Astrocyte of the cerebellum (primary cell): ENCODE results near the gene CPEB3.
A peak's percentile ranks its signal among the peaks of the same experiment; 100 is the strongest.

Experiments used
- DNase-seq: peaks from one replicate; pipeline ENCODE4 v3.0.0-alpha.2; 2011; ENCODE audit warnings: low read depth
- H3K4me3 ChIP-seq: 2 replicates; pipeline ENCODE4 v1.5.1; 2011; ENCODE audit warnings: mild to moderate bottlenecking, low read depth, low read length, moderate library complexity
- in situ Hi-C: cut with HindIII; loops from 2 replicates; pipeline ENCODE4 v1.10.0; 2017; ENCODE audit warnings: low sequenced_read_pairs
- TF ChIP-seq, protein P1 (sequence below): IDR thresholded peaks from 2 replicates; pipeline ENCODE4 v1.5.1; 2012; ENCODE audit warnings: low read length, low read depth, moderate library complexity, mild to moderate bottlenecking; ENCODE audit errors: missing control alignments

Gene CPEB3

DNA sequence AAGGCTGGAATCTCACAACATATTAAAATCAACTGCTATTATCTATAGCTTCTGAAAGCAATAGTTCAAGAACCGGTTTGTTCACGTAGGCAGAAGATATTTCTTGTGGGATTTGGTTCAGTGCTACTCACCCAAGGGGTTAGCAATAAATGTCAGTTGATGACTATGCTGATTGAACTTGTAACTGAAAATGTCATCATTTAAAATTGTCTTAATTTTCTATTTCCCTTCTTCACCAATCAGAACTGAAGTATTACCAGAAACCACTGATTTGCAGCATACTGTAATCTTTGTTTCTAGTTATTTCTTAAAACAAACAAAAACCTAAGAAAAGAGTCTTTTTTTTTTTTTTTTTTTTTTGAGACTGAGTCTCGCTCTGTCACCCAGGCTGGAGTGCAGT, 46.1 kb downstream of the CPEB3 start:
- TF ChIP-seq, protein P1, sequence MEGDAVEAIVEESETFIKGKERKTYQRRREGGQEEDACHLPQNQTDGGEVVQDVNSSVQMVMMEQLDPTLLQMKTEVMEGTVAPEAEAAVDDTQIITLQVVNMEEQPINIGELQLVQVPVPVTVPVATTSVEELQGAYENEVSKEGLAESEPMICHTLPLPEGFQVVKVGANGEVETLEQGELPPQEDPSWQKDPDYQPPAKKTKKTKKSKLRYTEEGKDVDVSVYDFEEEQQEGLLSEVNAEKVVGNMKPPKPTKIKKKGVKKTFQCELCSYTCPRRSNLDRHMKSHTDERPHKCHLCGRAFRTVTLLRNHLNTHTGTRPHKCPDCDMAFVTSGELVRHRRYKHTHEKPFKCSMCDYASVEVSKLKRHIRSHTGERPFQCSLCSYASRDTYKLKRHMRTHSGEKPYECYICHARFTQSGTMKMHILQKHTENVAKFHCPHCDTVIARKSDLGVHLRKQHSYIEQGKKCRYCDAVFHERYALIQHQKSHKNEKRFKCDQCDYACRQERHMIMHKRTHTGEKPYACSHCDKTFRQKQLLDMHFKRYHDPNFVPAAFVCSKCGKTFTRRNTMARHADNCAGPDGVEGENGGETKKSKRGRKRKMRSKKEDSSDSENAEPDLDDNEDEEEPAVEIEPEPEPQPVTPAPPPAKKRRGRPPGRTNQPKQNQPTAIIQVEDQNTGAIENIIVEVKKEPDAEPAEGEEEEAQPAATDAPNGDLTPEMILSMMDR, result no peak
- in situ Hi-C loops, result no loop called here
- DNase-seq, result no peak
- no peak overlapping the region for H3K4me3 ChIP-seq

- H3K4me3 ChIP-seq, result peak overlapping the region; percentile 32
- TF ChIP-seq, protein P1, result no peak
- in situ Hi-C loops, result no loop called here
- peak; percentile 34 for DNase-seq
These were observed 47.8 kb downstream of the CPEB3 start for GRCh38 chr10:92242910-92243671.

- in situ Hi-C loops, result no loop called here
- no peak for DNase-seq
- no peak overlapping the region for H3K4me3 ChIP-seq
- TF ChIP-seq, protein P1, result no peak
These were observed 48.5 kb downstream of the CPEB3 start for GRCh38 chr10:92242380-92242779.

DNA sequence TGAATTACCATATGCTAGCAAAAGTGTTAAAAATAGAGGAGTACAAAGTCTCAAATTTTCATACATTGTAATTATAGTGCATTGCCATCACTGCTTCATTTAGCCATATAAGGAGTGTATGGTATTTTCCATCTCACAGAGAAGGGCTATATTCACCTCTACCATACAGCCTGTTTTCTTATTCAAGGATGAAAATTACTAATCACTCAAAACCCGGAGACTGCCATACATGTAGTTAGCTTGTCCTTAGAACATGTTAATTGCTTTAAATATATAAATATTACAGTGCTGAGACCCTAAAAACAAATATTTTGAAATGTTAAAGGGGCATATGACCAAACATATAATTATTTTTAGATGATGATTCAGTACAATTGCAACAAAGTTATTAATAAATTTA, 49.4 kb downstream of the CPEB3 start:
- no peak for DNase-seq
- in situ Hi-C loops, result no loop called here
- TF ChIP-seq, protein P1, result no peak

DNA sequence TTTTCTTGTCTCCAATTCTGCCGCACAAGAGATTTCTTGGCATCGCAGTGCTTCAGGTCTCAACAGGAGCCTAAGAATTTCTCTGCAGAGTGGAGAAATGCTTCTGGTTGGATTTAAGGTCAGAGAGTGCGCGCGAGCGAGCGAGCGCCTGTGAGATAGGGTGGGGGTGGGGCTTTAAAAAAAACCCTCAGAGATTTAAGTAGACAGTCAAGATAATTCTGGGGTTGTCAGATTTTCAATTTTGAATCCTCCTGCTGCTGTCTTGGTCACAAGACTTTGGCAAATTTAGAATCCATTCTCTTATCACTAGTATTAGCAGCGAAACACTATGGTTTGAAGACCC, 49.7 kb downstream of the CPEB3 start:
- peak overlapping the region; percentile 54 for H3K4me3 ChIP-seq
- TF ChIP-seq, protein P1, result no peak
- DNase-seq, result no peak
- in situ Hi-C loops, result no loop called here

More for the DNA sequence above, 49.4 kb downstream of the CPEB3 start:
- H3K4me3 ChIP-seq, result peak overlapping the region; percentile 54

- TF ChIP-seq, protein P1, result no peak
- H3K4me3 ChIP-seq, result peak overlapping the region; percentile 54
- peak; percentile 42 for DNase-seq
- in situ Hi-C loops, result no loop called here
These were observed 50.4 kb downstream of the CPEB3 start for GRCh38 chr10:92240289-92241157.
